HTERT RPE-1 (cell line): ENCODE measurements around the gene IFNK.

Experiments used
- in situ Hi-C: fragments of 300-500 bp; cut with MboI; formaldehyde crosslinking; loops from 4 replicates; pipeline ENCODE4 v1.14.3; 2020; ENCODE audit warnings: low sequenced_read_pairs

Gene IFNK

GRCh38 chr9:27537756-27538155 is 13.7 kb downstream of the IFNK start:
- in situ Hi-C loops = no loop called here

GRCh38 chr9:27538647-27539046 is 14.6 kb downstream of the IFNK start:
- in situ Hi-C loops = no loop called here

- in situ Hi-C loops = no loop called here
Observed at GRCh38 chr9:27539479-27540441, 15.7 kb downstream of the IFNK start.

- in situ Hi-C loops = no loop called here
Observed at GRCh38 chr9:27540502-27540901, 16.4 kb downstream of the IFNK start.

GRCh38 chr9:27541740-27542139 is 17.6 kb downstream of the IFNK start:
- in situ Hi-C loops = no loop called here

GRCh38 chr9:27542508-27542907 is 18.4 kb downstream of the IFNK start:
- in situ Hi-C loops = no loop called here

GRCh38 chr9:27545471-27545870 is 21.4 kb downstream of the IFNK start:
- in situ Hi-C loops = no loop called here

- in situ Hi-C loops = no loop called here
Observed at GRCh38 chr9:27548055-27548741, 24.1 kb downstream of the IFNK start.

- in situ Hi-C loops = no loop called here
Observed at GRCh38 chr9:27549196-27549755, 25.2 kb downstream of the IFNK start.

- in situ Hi-C loops = no loop called here
Observed at GRCh38 chr9:27554712-27555111, 30.6 kb downstream of the IFNK start.

GRCh38 chr9:27556470-27556869 is 32.4 kb downstream of the IFNK start:
- in situ Hi-C loops = no loop called here

- in situ Hi-C loops = no loop called here
Observed at GRCh38 chr9:27558307-27558706, 34.2 kb downstream of the IFNK start.

- in situ Hi-C loops = no loop called here
Observed at GRCh38 chr9:27560457-27560856, 36.4 kb downstream of the IFNK start.

GRCh38 chr9:27561685-27562084 is 37.6 kb downstream of the IFNK start:
- in situ Hi-C loops = no loop called here

- in situ Hi-C loops = no loop called here
Observed at GRCh38 chr9:27563738-27564430, 39.8 kb downstream of the IFNK start.

- in situ Hi-C loops = no loop called here
Observed at GRCh38 chr9:27564670-27565069, 40.6 kb downstream of the IFNK start.

- in situ Hi-C loops = no loop called here
Observed at GRCh38 chr9:27565696-27566095, 41.6 kb downstream of the IFNK start.

GRCh38 chr9:27566118-27566517 is 42.0 kb downstream of the IFNK start:
- in situ Hi-C loops = no loop called here

GRCh38 chr9:27569406-27569805 is 45.3 kb downstream of the IFNK start:
- in situ Hi-C loops = no loop called here

GRCh38 chr9:27571011-27571410 is 46.9 kb downstream of the IFNK start:
- in situ Hi-C loops = no loop called here

GRCh38 chr9:27572061-27572460 is 48.0 kb downstream of the IFNK start:
- in situ Hi-C loops = no loop called here
